Measurements from ENCODE around the gene TAS1R2. TPM values are rescaled to one million over a fixed set of nuclear protein-coding genes. Genes with fewer than 3 reads are reported as not detected.

TAS1R2 gene
- total RNA-seq, 1 donor from 2014 or later: not detected

DNA sequence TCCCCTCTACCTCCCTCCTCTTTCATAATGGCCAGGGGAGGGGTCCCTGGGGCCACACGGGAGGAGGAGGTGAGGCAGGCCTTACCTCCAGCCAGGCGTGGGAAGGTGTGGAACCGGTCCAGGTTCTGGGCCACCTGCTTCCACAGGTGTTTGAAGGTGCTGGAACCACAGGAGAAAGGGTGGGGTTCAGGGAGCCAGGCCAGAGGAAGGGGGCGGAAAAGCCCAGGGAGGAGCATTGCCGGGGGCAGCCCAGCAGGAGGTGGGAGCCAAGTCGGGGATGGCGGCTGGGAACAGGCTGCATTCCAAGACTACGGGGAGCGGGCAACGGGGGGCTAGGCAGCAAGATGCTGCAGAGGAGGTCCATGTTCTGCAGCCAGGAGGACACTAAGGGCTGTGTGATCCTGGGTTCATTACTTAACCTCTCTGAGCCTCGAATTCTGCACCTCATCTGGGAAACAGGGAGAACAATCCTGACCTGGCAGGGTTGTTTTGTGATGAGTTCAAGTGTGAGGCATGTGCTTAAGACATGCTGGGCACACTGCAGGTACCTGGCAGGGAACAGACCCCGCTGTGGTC, 19.8 kb upstream of the TAS1R2 start:
- H3K36me3 Mint-ChIP-seq (ENCODE audit: low read depth): no peaks in the 10 kb centered on the region
- no peaks in the 10 kb centered on the region for H3K27me3 Mint-ChIP-seq (ENCODE audit: low read depth)
- TF ChIP-seq, protein P1, sequence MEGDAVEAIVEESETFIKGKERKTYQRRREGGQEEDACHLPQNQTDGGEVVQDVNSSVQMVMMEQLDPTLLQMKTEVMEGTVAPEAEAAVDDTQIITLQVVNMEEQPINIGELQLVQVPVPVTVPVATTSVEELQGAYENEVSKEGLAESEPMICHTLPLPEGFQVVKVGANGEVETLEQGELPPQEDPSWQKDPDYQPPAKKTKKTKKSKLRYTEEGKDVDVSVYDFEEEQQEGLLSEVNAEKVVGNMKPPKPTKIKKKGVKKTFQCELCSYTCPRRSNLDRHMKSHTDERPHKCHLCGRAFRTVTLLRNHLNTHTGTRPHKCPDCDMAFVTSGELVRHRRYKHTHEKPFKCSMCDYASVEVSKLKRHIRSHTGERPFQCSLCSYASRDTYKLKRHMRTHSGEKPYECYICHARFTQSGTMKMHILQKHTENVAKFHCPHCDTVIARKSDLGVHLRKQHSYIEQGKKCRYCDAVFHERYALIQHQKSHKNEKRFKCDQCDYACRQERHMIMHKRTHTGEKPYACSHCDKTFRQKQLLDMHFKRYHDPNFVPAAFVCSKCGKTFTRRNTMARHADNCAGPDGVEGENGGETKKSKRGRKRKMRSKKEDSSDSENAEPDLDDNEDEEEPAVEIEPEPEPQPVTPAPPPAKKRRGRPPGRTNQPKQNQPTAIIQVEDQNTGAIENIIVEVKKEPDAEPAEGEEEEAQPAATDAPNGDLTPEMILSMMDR (conservative IDR thresholded peaks at IDR 0.05): no peak
- no peak overlapping the region for H3K4me3 Mint-ChIP-seq
- no peaks in the 10 kb centered on the region for H3K4me1 Mint-ChIP-seq
- H3K9me3 Mint-ChIP-seq: no peaks in the 10 kb centered on the region
- DNase-seq (ENCODE audit: low read depth, low spot score): no peak
- no peak overlapping the region for H3K27ac Mint-ChIP-seq (ENCODE audit: unreplicated experiment)

DNA sequence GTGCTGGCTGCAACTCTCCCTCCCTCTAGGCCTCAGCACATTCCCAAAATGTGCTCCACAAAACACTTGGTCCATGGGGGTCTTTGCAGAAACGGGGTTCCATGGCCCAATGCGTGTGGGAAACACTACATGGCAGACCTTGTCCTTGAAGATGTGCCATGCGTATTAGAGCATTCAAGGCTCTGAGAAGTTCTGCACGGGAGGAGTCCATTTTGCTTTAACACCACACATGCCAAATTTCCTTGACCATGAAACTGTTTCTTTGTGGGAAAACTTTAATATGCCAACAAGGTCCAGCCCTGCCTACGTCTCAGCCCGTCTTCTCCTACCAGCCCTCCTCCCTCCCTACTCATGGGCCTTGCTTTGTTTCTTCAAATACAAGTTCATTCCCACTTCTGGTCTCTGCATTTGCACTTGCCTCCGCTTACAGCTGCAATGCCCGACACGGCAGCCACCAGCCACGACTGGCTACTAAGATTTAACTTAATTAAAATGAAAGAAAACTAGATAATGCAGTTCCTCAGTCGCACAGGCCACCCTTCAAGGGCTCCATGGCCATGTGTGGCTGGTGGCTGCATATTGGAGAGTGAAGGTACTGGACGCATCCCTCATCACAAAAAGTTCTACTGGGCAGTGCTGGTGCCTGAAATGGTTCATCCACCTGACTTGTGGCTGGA, 19.2 kb upstream of the TAS1R2 start:
- H3K4me1 Mint-ChIP-seq: no peaks in the 10 kb centered on the region
- no peak for DNase-seq (ENCODE audit: low read depth, low spot score)
- no peaks in the 10 kb centered on the region for H3K36me3 Mint-ChIP-seq (ENCODE audit: low read depth)
- no peaks in the 10 kb centered on the region for H3K9me3 Mint-ChIP-seq
- H3K27ac Mint-ChIP-seq (ENCODE audit: unreplicated experiment): no peak overlapping the region
- no peak overlapping the region for H3K4me3 Mint-ChIP-seq
- no peaks in the 10 kb centered on the region for H3K27me3 Mint-ChIP-seq (ENCODE audit: low read depth)
- TF ChIP-seq, protein P1 (conservative IDR thresholded peaks at IDR 0.05): no peak

DNA sequence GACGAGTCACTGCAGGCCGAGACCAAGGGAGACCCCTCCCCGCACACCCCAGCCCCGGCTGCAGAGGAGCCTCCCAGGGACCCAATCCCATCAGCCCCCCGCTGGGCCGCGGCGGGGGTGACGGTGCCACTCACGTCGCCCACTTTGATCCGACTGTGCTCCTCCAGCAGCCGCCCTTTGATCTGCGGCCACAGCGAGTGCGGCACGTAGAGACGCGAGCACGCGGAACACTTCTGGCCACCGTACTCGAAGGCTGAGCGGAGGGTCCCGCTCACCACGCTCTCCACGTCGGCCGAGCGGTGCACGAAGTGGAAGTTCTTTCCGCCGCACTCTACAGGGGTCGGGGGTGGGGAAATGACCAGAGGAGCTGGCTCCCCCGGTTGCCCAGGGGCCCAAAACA, 17.8 kb upstream of the TAS1R2 start:
- no peaks in the 10 kb centered on the region for H3K27me3 Mint-ChIP-seq (ENCODE audit: low read depth)
- TF ChIP-seq, protein P1 (conservative IDR thresholded peaks at IDR 0.05): no peak
- H3K27ac Mint-ChIP-seq (ENCODE audit: unreplicated experiment): no peak overlapping the region
- no peaks in the 10 kb centered on the region for H3K36me3 Mint-ChIP-seq (ENCODE audit: low read depth)
- H3K4me3 Mint-ChIP-seq: no peak overlapping the region
- no peaks in the 10 kb centered on the region for H3K4me1 Mint-ChIP-seq
- H3K9me3 Mint-ChIP-seq: no peaks in the 10 kb centered on the region
- DNase-seq (ENCODE audit: low read depth, low spot score): no peak

DNA sequence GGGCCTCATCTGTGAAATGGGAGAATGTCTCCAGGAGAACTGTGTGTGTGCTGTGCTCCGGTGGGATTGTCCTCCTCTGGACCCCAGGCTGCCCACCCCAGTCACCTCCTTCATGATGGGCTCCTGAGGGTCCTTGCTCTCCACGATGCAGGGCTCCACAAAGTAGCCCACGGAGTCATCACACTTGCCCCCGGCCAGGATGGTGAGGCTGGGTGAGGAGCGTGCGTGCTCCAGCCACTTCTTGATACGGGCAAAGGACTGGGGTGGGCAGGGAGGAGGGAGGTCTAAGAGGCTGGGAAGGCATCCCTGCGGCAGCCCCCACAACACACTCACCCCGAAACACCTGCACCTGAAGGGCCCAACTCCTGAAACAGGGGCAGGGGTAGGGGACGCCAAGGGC, 16.8 kb upstream of the TAS1R2 start:
- TF ChIP-seq, protein P1 (conservative IDR thresholded peaks at IDR 0.05): no peak
- Mint-ChIP-seq H3K27ac (ENCODE audit: unreplicated experiment) (no peak overlapping the region), H3K4me1 (no peaks in the 10 kb centered on the region), H3K4me3 (no peak overlapping the region), H3K27me3 (ENCODE audit: low read depth) (no peaks in the 10 kb centered on the region), H3K9me3 (no peaks in the 10 kb centered on the region), H3K36me3 (ENCODE audit: low read depth) (no peaks in the 10 kb centered on the region)
- DNase-seq (ENCODE audit: low read depth, low spot score): no peak

DNA sequence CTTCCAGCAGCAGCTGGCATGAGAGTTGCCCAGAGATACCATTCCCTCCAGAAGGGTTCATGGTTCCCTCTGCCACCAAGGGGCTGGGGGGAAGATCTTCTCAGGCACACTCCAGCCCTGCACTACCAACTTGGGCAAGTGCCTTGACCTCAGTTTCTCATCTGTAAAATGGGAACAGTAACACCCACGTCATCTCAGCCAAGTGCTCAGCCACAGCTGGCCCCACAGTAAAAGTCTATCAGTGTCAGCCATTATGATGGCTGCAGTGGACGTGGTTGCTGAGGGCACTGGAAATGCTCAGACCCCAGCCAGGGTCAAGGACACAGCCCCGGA, 16.3 kb upstream of the TAS1R2 start:
- Mint-ChIP-seq H3K4me3 (no peak overlapping the region), H3K9me3 (no peaks in the 10 kb centered on the region), H3K4me1 (no peaks in the 10 kb centered on the region), H3K27me3 (ENCODE audit: low read depth) (no peaks in the 10 kb centered on the region), H3K27ac (ENCODE audit: unreplicated experiment) (no peak overlapping the region), H3K36me3 (ENCODE audit: low read depth) (no peaks in the 10 kb centered on the region)
- TF ChIP-seq, protein P1 (conservative IDR thresholded peaks at IDR 0.05): no peak
- DNase-seq (ENCODE audit: low read depth, low spot score): no peak

Data from neural crest cell (in vitro differentiated cells).